GM18868 (cell line): ENCODE measurements around the gene NXPH4.

Experiments used
- ATAC-seq: cut with Tn5 transposase; IDR thresholded peaks from one replicate; pipeline ENCODE4 v1.9.1; 2021; ENCODE audit warnings: mild to moderate bottlenecking, moderate library complexity; ENCODE audit not compliant: unreplicated experiment

NXPH4 gene

GRCh38 chr12:57216014-57216911 is at the start of gene NXPH4:
Gene NXPH4 (plus strand): TSS chr12:57216794. CDS start chr12:57216970, 176 bp downstream.
- no peak for ATAC-seq

- no peak for ATAC-seq
Measured at GRCh38 chr12:57166971-57167371, 49.6 kb upstream of the NXPH4 start.

DNA sequence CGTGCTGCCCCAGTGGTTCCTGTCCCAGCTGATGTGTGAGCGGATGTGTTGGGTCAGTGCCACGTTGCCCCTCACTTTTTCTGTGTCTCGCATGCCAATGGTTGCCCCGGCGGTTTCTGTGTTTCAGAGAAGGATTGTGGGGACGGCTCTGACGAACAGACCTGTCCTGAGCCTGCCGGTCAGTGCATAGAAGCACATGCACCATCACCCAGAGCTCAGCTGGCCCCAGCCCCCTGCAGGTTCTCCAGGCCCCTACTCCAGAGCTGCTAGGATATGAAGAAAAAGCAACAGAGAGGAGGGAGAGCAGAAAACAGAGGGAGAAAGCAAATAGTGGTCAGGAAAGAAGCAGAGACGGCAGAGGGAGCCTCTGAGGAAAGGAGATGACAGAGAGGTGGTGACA is 48.5 kb upstream of the NXPH4 start:
- ATAC-seq: no peak

DNA sequence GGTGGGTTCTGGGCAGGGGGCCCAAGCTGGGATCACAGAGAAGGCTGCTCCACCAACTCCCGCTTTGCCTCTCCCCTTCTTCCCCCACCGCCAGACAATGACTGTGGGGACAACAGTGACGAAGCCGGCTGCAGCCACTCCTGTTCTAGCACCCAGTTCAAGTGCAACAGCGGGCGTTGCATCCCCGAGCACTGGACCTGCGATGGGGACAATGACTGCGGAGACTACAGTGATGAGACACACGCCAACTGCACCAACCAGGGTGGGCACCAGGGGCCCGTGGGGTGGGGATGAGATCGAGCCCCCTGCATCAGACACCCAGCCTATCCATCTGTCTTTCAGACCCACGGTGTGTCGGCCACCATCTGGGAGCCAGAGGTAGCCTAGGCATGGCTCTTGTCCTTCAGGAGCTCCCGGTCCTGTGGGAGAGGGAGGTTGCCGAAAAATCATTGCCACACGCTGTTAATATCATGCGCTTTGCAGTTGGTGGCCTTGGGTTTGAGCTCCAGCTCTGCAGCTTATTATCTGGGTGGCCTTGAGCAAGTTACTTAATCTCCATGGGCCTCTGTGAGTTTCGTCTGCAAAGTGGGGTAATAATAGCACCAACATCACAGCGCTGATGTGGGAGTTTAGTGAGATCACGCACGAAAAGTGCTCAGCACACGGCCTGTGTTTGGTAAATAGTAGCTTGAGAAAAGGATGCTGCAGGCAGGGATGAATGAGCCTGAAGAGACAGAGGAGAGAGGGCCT is 47.4 kb upstream of the NXPH4 start:
- no peak for ATAC-seq

GRCh38 chr12:57169969-57170368 is 46.6 kb upstream of the NXPH4 start:
- ATAC-seq: no peak

DNA sequence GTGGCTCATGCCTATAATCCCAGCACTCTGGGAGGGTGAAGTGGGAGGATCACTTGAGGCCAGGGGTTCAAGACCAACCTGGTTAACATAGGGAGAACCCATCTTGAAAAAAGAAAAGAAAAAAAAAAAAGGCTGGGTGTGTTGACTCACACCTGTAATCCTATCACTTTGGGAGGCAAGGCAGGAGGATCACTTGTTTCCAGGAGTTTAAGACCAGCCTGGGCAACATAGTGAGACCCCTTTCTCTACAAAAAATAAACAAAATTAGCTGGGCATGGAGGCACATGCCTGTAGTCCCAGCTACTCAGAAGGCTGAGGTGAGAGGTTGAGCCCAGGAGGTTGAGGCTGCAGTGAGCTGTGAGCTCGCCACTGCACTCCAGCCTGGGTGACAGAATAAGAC is 46.2 kb upstream of the NXPH4 start:
- ATAC-seq: no peak

- no peak for ATAC-seq
Measured at GRCh38 chr12:57170927-57171326, 45.7 kb upstream of the NXPH4 start.

DNA sequence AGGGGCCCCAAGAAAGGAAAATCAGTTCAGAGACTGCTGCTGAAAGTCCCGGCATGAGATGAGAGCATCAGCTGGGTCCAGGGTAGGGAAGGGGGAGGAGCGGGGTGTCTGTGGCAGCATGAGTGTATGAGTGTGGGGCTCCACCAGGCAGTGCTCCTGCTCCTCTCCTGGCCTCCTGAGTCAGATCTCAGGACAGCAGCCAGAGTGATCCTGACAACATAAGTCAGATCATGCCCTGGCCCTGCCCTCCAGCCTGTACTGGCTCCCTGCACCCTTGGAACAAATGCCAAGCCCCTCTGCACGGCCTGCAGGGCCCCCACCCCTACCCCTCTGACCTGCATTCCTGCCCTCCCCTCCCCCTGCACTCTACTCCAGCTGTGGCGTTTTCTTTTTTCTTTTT is 44.9 kb upstream of the NXPH4 start:
- no peak for ATAC-seq

DNA sequence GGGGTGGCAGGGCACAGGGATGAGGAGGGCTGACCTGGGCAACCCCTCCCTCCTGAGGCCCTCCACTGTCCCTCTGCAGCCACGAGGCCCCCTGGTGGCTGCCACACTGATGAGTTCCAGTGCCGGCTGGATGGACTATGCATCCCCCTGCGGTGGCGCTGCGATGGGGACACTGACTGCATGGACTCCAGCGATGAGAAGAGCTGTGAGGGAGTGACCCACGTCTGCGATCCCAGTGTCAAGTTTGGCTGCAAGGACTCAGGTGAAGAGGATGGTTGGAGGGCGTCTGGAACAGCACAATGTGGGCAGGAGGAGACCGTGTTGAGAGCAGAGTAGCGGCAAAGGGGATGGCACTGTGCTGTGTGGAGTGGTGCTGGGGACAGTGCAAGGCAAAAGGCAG is 43.5 kb upstream of the NXPH4 start:
- no peak for ATAC-seq

DNA sequence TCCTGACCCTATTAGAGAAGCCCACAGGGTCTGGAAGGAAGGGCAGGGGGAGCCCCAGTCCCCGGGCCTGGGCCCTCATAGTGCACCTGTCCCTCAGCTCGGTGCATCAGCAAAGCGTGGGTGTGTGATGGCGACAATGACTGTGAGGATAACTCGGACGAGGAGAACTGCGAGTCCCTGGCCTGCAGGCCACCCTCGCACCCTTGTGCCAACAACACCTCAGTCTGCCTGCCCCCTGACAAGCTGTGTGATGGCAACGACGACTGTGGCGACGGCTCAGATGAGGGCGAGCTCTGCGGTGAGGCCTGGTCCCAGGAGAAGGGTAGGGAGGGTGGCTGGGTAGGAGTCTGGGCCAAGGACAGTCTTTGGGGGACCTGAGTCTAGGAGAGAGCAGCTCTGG is 42.9 kb upstream of the NXPH4 start:
- ATAC-seq: no peak

DNA sequence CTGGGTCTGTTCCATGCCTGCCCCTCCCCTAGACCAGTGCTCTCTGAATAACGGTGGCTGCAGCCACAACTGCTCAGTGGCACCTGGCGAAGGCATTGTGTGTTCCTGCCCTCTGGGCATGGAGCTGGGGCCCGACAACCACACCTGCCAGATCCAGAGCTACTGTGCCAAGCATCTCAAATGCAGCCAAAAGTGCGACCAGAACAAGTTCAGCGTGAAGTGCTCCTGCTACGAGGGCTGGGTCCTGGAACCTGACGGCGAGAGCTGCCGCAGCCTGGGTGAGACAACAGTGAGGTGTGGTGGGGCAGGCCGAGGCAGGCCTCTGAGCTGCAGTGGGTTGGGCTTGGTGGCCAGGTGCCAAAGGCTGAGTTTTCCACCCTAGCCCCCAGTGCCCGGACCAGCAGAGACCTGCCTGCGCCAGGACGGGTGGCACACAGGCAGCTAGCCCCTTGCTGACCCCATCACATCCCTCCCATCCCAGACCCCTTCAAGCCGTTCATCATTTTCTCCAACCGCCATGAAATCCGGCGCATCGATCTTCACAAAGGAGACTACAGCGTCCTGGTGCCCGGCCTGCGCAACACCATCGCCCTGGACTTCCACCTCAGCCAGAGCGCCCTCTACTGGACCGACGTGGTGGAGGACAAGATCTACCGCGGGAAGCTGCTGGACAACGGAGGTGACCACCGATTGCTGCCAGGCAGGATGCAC is 41.0 kb upstream of the NXPH4 start:
- ATAC-seq: no peak

GRCh38 chr12:57176139-57176477 is 40.5 kb upstream of the NXPH4 start:
- no peak for ATAC-seq

- ATAC-seq: no peak
Measured at GRCh38 chr12:57176846-57177245, 39.7 kb upstream of the NXPH4 start.

DNA sequence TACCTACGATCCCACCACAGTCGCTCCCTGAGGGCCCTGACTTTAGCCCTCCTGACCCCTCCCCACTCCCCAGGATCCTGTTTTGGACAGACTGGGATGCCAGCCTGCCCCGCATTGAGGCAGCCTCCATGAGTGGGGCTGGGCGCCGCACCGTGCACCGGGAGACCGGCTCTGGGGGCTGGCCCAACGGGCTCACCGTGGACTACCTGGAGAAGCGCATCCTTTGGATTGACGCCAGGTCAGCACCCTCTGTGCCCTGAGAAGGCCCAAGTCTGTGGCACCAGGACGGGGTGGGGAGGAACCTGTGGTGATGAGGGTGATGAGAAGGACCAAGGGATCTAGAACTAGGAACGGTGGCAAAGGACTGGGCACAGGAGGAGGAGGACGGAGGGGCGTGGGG is 39.2 kb upstream of the NXPH4 start:
- ATAC-seq: no peak

DNA sequence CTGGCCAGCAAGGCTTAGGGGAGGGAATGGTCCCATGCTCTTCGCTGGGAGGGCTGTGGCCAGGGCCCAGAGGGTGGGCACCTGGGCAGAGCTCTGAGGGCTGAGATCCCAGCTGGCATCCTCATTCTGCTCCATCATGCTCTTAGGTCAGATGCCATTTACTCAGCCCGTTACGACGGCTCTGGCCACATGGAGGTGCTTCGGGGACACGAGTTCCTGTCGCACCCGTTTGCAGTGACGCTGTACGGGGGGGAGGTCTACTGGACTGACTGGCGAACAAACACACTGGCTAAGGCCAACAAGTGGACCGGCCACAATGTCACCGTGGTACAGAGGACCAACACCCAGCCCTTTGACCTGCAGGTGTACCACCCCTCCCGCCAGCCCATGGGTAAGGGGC is 38.4 kb upstream of the NXPH4 start:
- ATAC-seq: no peak

DNA sequence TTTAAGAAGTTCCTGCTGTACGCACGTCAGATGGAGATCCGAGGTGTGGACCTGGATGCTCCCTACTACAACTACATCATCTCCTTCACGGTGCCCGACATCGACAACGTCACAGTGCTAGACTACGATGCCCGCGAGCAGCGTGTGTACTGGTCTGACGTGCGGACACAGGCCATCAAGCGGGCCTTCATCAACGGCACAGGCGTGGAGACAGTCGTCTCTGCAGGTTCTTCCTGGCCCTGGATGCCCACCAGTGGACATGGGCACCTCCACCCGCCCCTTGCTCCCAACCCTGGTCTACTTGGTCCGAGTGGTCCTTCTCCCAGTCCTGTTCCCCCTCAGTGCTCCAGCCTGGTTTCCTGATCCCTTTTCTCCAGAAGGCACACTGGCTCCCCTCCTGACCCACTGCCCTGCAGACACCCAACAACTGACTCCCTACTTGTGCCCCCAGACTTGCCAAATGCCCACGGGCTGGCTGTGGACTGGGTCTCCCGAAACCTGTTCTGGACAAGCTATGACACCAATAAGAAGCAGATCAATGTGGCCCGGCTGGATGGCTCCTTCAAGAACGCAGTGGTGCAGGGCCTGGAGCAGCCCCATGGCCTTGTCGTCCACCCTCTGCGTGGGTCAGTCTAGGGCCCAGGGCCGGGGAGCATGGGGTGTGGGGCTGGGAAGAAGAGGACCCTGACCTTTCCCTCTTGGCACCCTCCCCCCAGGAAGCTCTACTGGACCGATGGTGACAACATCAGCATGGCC is 37.1 kb upstream of the NXPH4 start:
- no peak for ATAC-seq

DNA sequence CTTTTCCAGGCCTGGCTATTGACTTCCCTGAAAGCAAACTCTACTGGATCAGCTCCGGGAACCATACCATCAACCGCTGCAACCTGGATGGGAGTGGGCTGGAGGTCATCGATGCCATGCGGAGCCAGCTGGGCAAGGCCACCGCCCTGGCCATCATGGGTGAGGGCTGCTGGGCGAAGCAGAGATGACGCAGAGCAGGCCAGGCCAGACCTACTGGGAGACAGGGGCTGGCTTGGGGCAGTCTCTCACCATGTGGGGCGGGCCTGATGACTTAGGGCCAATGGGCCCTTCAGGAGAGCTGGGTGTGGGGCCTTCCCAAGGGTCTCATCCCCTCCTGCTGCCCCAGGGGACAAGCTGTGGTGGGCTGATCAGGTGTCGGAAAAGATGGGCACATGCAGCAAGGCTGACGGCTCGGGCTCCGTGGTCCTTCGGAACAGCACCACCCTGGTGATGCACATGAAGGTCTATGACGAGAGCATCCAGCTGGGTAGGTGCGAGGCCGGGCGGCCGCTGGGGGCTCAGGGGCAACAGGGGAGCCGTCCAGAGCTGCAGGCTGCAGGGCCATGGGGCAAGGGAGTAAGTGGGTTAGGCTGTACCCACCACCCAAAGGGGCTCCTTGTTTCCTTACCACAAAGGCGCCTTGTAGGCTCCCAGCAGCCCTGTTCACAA is 36.1 kb upstream of the NXPH4 start:
- ATAC-seq: no peak

DNA sequence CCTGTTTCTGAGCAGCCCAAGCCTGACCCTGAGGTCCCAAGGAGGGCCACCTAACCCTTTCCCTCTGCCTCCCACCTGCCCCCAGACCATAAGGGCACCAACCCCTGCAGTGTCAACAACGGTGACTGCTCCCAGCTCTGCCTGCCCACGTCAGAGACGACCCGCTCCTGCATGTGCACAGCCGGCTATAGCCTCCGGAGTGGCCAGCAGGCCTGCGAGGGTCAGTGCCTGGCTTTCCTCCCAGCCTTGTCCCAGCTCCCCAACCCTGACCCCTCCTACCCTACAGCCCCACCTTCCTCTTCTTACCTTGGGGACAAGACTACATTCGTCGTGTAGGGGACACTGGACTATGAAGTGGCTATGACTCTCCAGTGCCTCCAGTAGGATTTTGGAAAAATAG is 35.5 kb upstream of the NXPH4 start:
- no peak for ATAC-seq

GRCh38 chr12:57181561-57182155 is 34.9 kb upstream of the NXPH4 start:
- no peak for ATAC-seq
